H1 (cell line): ENCODE results near the gene FBXL14. TPM values are rescaled to one million over a fixed set of nuclear protein-coding genes. Genes with fewer than 3 reads are reported as not detected.

Experiments
- CTCF ChIA-PET: fragments of 300-600 bp; sonication (Branson Sonifier 250); formaldehyde crosslinking; loops from one replicate; lab custom pipeline; 2021; ENCODE audit not compliant: partially characterized antibody; lab: Charles Lee
- POLR2A ChIA-PET: fragments of 300-600 bp; sonication (Branson Sonifier 250); formaldehyde crosslinking; loops from one replicate; lab custom pipeline; 2021; ENCODE audit warnings: inconsistent platforms; ENCODE audit not compliant: partially characterized antibody; lab: Charles Lee
- DNase-seq, 2 experiments: peaks; one replicate each; pipeline versions ENCODE4 v3.0.0 to v3.0.0-alpha.2; 2010 to 2022; ENCODE audit warnings: low spot score in 2 of 2, low read depth in 1 of 2, mixed read lengths in 1 of 2
- FAIRE-seq: peaks from 2 replicates; lab custom pipeline; 2011; peaks lifted over from hg19 to GRCh38; lab: Jason Lieb, UNC
- H2AFZ ChIP-seq: 2 replicates; pipeline ENCODE4 v1.8.1; 2012; ENCODE audit warnings: low read length, inconsistent platforms
- H2AK5ac ChIP-seq: 2 replicates; pipeline ENCODE4 v1.6.1; 2013; ENCODE audit warnings: low read depth, low read length
- H2BK120ac ChIP-seq: replicated peaks from 2 replicates; pipeline ENCODE3; 2013; ENCODE audit warnings: low read depth, low read length, inconsistent platforms
- H2BK12ac ChIP-seq: 2 replicates; pipeline ENCODE4 v1.6.1; 2013; ENCODE audit warnings: low read depth, low read length
- H2BK15ac ChIP-seq: 2 replicates; pipeline ENCODE4 v1.6.1; 2013; ENCODE audit warnings: low read length
- H2BK20ac ChIP-seq: 2 replicates; pipeline ENCODE4 v1.6.1; 2013; ENCODE audit warnings: low read length
- H2BK5ac ChIP-seq: 2 replicates; pipeline ENCODE4 v1.6.1; 2013; ENCODE audit warnings: low read depth, low read length
- H3K14ac ChIP-seq: 2 replicates; pipeline ENCODE4 v1.6.1; 2013; ENCODE audit warnings: inconsistent platforms; ENCODE audit not compliant: insufficient read length
- H3K18ac ChIP-seq: 2 replicates; pipeline ENCODE4 v1.6.1; 2013; ENCODE audit warnings: low read length; ENCODE audit errors: extremely low read depth
- H3K23ac ChIP-seq: 2 replicates; pipeline ENCODE4 v1.6.1; 2013; ENCODE audit warnings: inconsistent platforms; ENCODE audit not compliant: insufficient read length
- H3K23me2 ChIP-seq: 2 replicates; pipeline ENCODE4 v1.6.1; 2013; ENCODE audit warnings: low read depth, low read length
- H3K27ac ChIP-seq: 2 replicates; pipeline ENCODE4 v1.6.1; 2011; ENCODE audit warnings: low read depth, low read length, inconsistent platforms
- H3K27me3 ChIP-seq, 4 experiments: replicated peaks in 1 of 4; 1 replicate in 1 of 4; 2 replicates in 3 of 4; pipeline versions ENCODE4 v1.6.1 to v1.8.1; 2011 to 2013; ENCODE audit warnings: low read length in 3 of 4, mild to moderate bottlenecking in 3 of 4, inconsistent platforms in 2 of 4, mixed read lengths in 2 of 4, moderate library complexity in 1 of 4; ENCODE audit not compliant: control insufficient read depth in 3 of 4, insufficient read depth in 3 of 4; ENCODE audit errors: extremely low read depth in 1 of 4
- H3K36me3 ChIP-seq, 4 experiments: 2 replicates each; pipeline versions ENCODE4 v1.6.1 to v1.8.1; 2011 to 2013; ENCODE audit warnings: mild to moderate bottlenecking in 4 of 4, low read length in 3 of 4, moderate library complexity in 2 of 4, control low read depth in 1 of 4, inconsistent platforms in 1 of 4; ENCODE audit not compliant: insufficient read depth in 4 of 4, control insufficient read depth in 2 of 4
- H3K4ac ChIP-seq: replicated peaks from 2 replicates; pipeline ENCODE3; 2013; ENCODE audit warnings: low read length, low read depth, mixed read lengths, inconsistent platforms; ENCODE audit not compliant: insufficient read length
- H3K4me1 ChIP-seq, 4 experiments: replicated peaks in 1 of 4; 1 replicate in 1 of 4; 2 replicates in 3 of 4; pipeline versions ENCODE4 v1.6.1 to v1.8.1; 2011 to 2013; ENCODE audit warnings: low read length in 3 of 4, inconsistent platforms in 2 of 4, mixed read lengths in 1 of 4; ENCODE audit not compliant: insufficient read depth in 4 of 4, control insufficient read depth in 3 of 4
- H3K4me2 ChIP-seq, 2 experiments: 2 replicates each; pipeline versions ENCODE4 v1.6.1 to v1.8.1; 2011 to 2013; ENCODE audit warnings: low read depth in 2 of 2, low read length in 2 of 2, control low read depth in 1 of 2, inconsistent platforms in 1 of 2, mild to moderate bottlenecking in 1 of 2; ENCODE audit not compliant: insufficient read depth in 1 of 2
- H3K4me3 ChIP-seq, 4 experiments: fragments of 200-600, 300-600 bp in 1 of 4; sonication (generic), shearing (Covaris generic), sonication (Bioruptor Twin) in 1 of 4; 2 replicates each; pipeline versions ENCODE4 v1.5.1 to v1.8.1; 2011 to 2016; ENCODE audit warnings: low read length in 4 of 4, low read depth in 3 of 4, control low read depth in 2 of 4, inconsistent platforms in 2 of 4, mild to moderate bottlenecking in 2 of 4, mixed read lengths in 1 of 4, moderate library complexity in 1 of 4; ENCODE audit not compliant: insufficient read depth in 2 of 4; ENCODE audit errors: extremely low read depth in 1 of 4
- H3K56ac ChIP-seq: replicated peaks from 2 replicates; pipeline ENCODE3; 2013; ENCODE audit warnings: low read depth, mild to moderate bottlenecking, mixed read lengths, low read length, inconsistent platforms; ENCODE audit not compliant: insufficient read length
- H3K79me1 ChIP-seq: 2 replicates; pipeline ENCODE4 v1.6.1; 2013; ENCODE audit warnings: low read depth, low read length, control low read depth
- H3K79me2 ChIP-seq, 2 experiments: 2 replicates each; pipeline versions ENCODE4 v1.6.1 to v1.8.1; 2012 to 2013; ENCODE audit warnings: low read length in 2 of 2, mild to moderate bottlenecking in 2 of 2, inconsistent platforms in 1 of 2; ENCODE audit not compliant: insufficient read depth in 2 of 2, control insufficient read depth in 1 of 2
- H3K9ac ChIP-seq, 4 experiments: replicated peaks in 1 of 4; 1 replicate in 1 of 4; 2 replicates in 3 of 4; pipeline versions ENCODE4 v1.6.1 to v1.8.1; 2011 to 2013; ENCODE audit warnings: low read depth in 3 of 4, low read length in 3 of 4, control low read depth in 2 of 4, mild to moderate bottlenecking in 2 of 4, moderate library complexity in 2 of 4, inconsistent platforms in 1 of 4; ENCODE audit errors: extremely low read depth in 1 of 4
- H3K9me3 ChIP-seq, 2 experiments: 2 replicates each; pipeline versions ENCODE4 v1.6.1 to v1.8.1; 2012 to 2013; ENCODE audit warnings: mild to moderate bottlenecking in 2 of 2, moderate library complexity in 2 of 2, control low read depth in 1 of 2, inconsistent platforms in 1 of 2, low read depth in 1 of 2, low read length in 1 of 2, mixed read lengths in 1 of 2; ENCODE audit not compliant: insufficient read depth in 2 of 2
- H4K20me1 ChIP-seq, 2 experiments: replicated peaks in 1 of 2; 2 replicates each; pipeline versions ENCODE3 to v1.8.1; 2011 to 2013; ENCODE audit warnings: inconsistent platforms in 2 of 2, low read length in 2 of 2, mild to moderate bottlenecking in 1 of 2; ENCODE audit not compliant: insufficient read depth in 2 of 2, control insufficient read depth in 1 of 2
- H4K5ac ChIP-seq: 2 replicates; pipeline ENCODE4 v1.6.1; 2013; ENCODE audit warnings: low read length, low read depth, mixed read lengths, inconsistent platforms; ENCODE audit not compliant: insufficient read length
- H4K8ac ChIP-seq: 2 replicates; pipeline ENCODE4 v1.8.0; 2013; ENCODE audit warnings: mild to moderate bottlenecking, moderate library complexity, low read length, inconsistent platforms; ENCODE audit not compliant: insufficient read depth; ENCODE audit errors: extremely low read depth
- H4K91ac ChIP-seq: replicated peaks from 2 replicates; pipeline ENCODE3; 2013; ENCODE audit warnings: low read length, mixed read lengths, inconsistent platforms; ENCODE audit not compliant: insufficient read length
- ATF2 ChIP-seq: IDR thresholded peaks from 2 replicates; pipeline ENCODE4 v1.6.1; 2012; ENCODE audit warnings: low read length, inconsistent platforms
- BRCA1 ChIP-seq: IDR thresholded peaks from 2 replicates; pipeline ENCODE4 v1.6.1; 2012; ENCODE audit warnings: low read depth, low read length, improper control_type of control experiment
- CTBP2 ChIP-seq: IDR thresholded peaks from 2 replicates; pipeline ENCODE4 v1.7.0; 2011; ENCODE audit warnings: borderline replicate concordance, mild to moderate bottlenecking, moderate library complexity, mixed read lengths, low read length; ENCODE audit not compliant: insufficient read depth, insufficient read length
- EP300 ChIP-seq, 2 experiments: IDR thresholded peaks; 1 replicate in 1 of 2; 2 replicates in 1 of 2; pipeline ENCODE4 v1.6.1; 2011 to 2012; ENCODE audit warnings: low read depth in 2 of 2, low read length in 2 of 2, mild to moderate bottlenecking in 2 of 2, borderline replicate concordance in 1 of 2, inconsistent platforms in 1 of 2, moderate library complexity in 1 of 2
- SAP30 ChIP-seq: fragments of 300-600 bp; sonication (generic); IDR thresholded peaks from 2 replicates; pipeline ENCODE4 v1.7.1; 2012; ENCODE audit warnings: low read length, moderate library complexity, mild to moderate bottlenecking, inconsistent platforms; ENCODE audit not compliant: insufficient read depth, insufficient replicate concordance
- SIX5 ChIP-seq: IDR thresholded peaks from 2 replicates; pipeline ENCODE4 v1.6.1; 2011; ENCODE audit warnings: mild to moderate bottlenecking, low read depth, low read length
- SP4 ChIP-seq: IDR thresholded peaks from 2 replicates; pipeline ENCODE4 v1.6.1; 2012; ENCODE audit warnings: low read length, inconsistent platforms
- SUZ12 ChIP-seq: fragments of 200-600 bp; sonication (generic); IDR thresholded peaks from 2 replicates; pipeline ENCODE4 v1.6.1; 2012; ENCODE audit warnings: mild to moderate bottlenecking, inconsistent platforms, low read length, moderate library complexity, mixed read lengths
- TBP ChIP-seq: IDR thresholded peaks from 2 replicates; pipeline ENCODE4 v1.6.1; 2011; ENCODE audit warnings: low read depth, low read length, improper control_type of control experiment
- WGBS, 2 experiments: shearing (Covaris generic) in 1 of 2; methylation state at CpG; one replicate each; pipeline versions ENCODE4 v1.1.6 to v1.1.7; 2013 to 2015; ENCODE audit warnings: low lambda C conversion rate in 2 of 2, mixed read lengths in 2 of 2, inconsistent platforms in 1 of 2, low coverage in 1 of 2, missing lambda C conversion rate in 1 of 2; ENCODE audit not compliant: insufficient replicate concordance in 2 of 2, insufficient coverage in 1 of 2, insufficient read length in 1 of 2; ENCODE audit errors: extremely low coverage in 1 of 2, missing lambda C conversion rate in 1 of 2; 5-methylcytosine and 5-hydroxymethylcytosine counted together
- polyA plus RNA-seq, 7 experiments: library from polyadenylated mRNA; depleted of rRNA in 3 of 7; stranded (reverse) in 5 of 7; unstranded in 2 of 7; fragments of >200 nt in 5 of 7; fragments of 200-250 nt in 2 of 7; gene quantifications; 1 replicate in 5 of 7; 2 replicates in 1 of 7; 4 replicates in 1 of 7; pipeline versions ENCODE4 v1.2.1 to v1.2.3, GENCODE V29; 2011 to 2013; ENCODE audit warnings: missing spikeins in 2 of 7, mixed read lengths in 2 of 7
- total RNA-seq: library from RNA; stranded (reverse); fragmentation: NEBNext Ultra II Directional; extraction: Animal tissue kit (Norgen Biotek cat#: 25700); gene quantifications from 2 replicates; pipeline ENCODE4 v1.2.1, GENCODE V29; 2021

The FBXL14 gene
- total and polyA plus RNA-seq, 2 of the 8 experiments (the other 6 are each of a cell fraction or from before 2014, with no cell fraction given) = 5.5 to 9.6 TPM

- Histone ChIP-seq H3K18ac (0 out of 2 replicates have a peak overlapping the region, but pooled peaks have one; percentile 6), H4K5ac (no peak overlapping the region), H4K8ac (no peak overlapping the region; the same call in 1 of the 2 replicates), H3K4me1 (no peaks in the 10 kb centered on the region), H3K36me3 (no peaks in the 10 kb centered on the region), H3K27me3 (no peaks in the 10 kb centered on the region; a peak in 4 of 7 replicates), H4K20me1 (peaks cover 0 to 2% of the 10 kb centered on the region in 2 experiments), H3K56ac (no peak overlapping the region), H3K23ac (no peak overlapping the region), H3K27ac (no peak overlapping the region), H3K79me1 (no peaks in the 10 kb centered on the region), H3K9ac (no peak overlapping the region), H3K79me2 (no peaks in the 10 kb centered on the region), H3K14ac (no peak overlapping the region), H2BK12ac (no peak overlapping the region), H2BK20ac (no peak overlapping the region), H2BK120ac (no peak overlapping the region), H3K9me3 (no peaks in the 10 kb centered on the region), H2AK5ac (no peak overlapping the region), H3K23me2 (no peaks in the 10 kb centered on the region), H2AFZ (no peak overlapping the region), H2BK5ac (no peak overlapping the region), H3K4me2 (no peak overlapping the region), H3K4me3 (no peak overlapping the region), H4K91ac (no peak overlapping the region), H2BK15ac (no peak overlapping the region), H3K4ac (no peak overlapping the region)
- ChIA-PET POLR2A (interaction anchor here (0.7 kb wide), 1 partner anchor 197 kb away, joined by 3 read pairs; no protein-coding TSS in a partner anchor), CTCF (interaction anchor here (0.6 to 10.2 kb wide), 9 partner anchors 8 to 1350 kb away, joined by 3 to 88 read pairs (median 3); no protein-coding TSS in a partner anchor)
- DNase-seq = no peak
- FAIRE-seq = no peak
- WGBS, 2 experiments = 86% methylated on average over 23 of the region's 23 CpGs; no CpG with 5 or more reads in 1 of the 2 experiments
- TF ChIP-seq BRCA1 = no peak
- TF ChIP-seq TBP = no peak
- TF ChIP-seq CTBP2 = no peak
- TF ChIP-seq SIX5 = no peak
- no peak for TF ChIP-seq SP4
- no peak for TF ChIP-seq SUZ12
- no peak for TF ChIP-seq EP300 (IDR thresholded peaks at IDR 0.05; ENCODE audit: borderline replicate concordance in 1 of 2, low read depth in 2 of 2, low read length in 2 of 2)
- TF ChIP-seq SAP30 = no peak
- TF ChIP-seq ATF2 = no peak
Observed at GRCh38 chr12:1575408-1576401, 18.7 kb downstream of the FBXL14 start.
